OCI-LY1 (cell line): ENCODE results near the gene PABPN1L.

Experiments
- EZH2 ChIP-seq: fragments of 200-600 bp; sonication (generic), shearing (Covaris generic); IDR thresholded peaks from 2 replicates; pipeline ENCODE4 v1.8.0; 2017; ENCODE audit warnings: borderline replicate concordance, mixed run types, mild to moderate bottlenecking, antibody characterized with exemption, low read length, moderate library complexity, mixed read lengths
- TF ChIP-seq, protein P1 (sequence below): fragments of 200-600 bp; sonication (generic), shearing (Covaris generic); IDR thresholded peaks from 2 replicates; pipeline ENCODE4 v1.5.1; 2017; ENCODE audit warnings: mild to moderate bottlenecking, antibody characterized with exemption, low read length, moderate library complexity, mixed read lengths

DNA sequence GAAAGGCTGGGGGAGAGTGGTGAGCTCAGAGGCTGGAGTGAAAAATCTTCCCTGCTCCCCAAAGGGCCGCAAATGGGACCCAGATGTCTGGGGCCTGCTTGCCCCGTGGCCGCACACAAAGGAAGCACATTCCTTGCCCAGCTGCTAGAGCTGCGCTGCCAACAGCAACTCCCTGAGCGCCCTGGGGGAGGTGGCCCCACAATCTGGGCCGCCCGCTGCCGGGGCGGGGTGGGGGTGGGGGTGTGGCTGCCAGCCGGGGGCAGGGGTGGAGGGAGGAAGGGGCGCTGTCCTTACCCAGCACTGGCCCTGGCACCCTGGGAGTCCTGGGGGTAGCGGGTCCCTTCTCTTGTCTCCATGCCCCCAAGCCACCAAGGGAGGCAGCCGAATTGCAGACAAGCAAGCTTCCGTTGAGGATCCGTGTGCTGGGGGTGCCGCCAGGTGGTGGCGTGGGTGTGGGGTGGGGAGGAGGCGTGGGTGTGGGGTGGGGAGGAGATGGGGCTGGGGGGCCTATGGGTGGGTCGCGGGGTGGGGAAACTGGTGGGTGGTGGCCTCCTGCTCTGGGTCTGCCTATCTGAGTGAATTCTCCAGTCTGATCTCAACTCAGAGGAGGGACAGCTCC lies 48.4 kb upstream of the PABPN1L start:
- TF ChIP-seq, protein P1, sequence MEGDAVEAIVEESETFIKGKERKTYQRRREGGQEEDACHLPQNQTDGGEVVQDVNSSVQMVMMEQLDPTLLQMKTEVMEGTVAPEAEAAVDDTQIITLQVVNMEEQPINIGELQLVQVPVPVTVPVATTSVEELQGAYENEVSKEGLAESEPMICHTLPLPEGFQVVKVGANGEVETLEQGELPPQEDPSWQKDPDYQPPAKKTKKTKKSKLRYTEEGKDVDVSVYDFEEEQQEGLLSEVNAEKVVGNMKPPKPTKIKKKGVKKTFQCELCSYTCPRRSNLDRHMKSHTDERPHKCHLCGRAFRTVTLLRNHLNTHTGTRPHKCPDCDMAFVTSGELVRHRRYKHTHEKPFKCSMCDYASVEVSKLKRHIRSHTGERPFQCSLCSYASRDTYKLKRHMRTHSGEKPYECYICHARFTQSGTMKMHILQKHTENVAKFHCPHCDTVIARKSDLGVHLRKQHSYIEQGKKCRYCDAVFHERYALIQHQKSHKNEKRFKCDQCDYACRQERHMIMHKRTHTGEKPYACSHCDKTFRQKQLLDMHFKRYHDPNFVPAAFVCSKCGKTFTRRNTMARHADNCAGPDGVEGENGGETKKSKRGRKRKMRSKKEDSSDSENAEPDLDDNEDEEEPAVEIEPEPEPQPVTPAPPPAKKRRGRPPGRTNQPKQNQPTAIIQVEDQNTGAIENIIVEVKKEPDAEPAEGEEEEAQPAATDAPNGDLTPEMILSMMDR: no peak
- no peak for TF ChIP-seq EZH2
